Endothelial cell of umbilical vein (primary cell): Measurements from ENCODE around the gene CCIN.

Experiments
- CTCF ChIP-seq, 2 donors: IDR thresholded peaks; 1 replicate in 1 of 2; 2 replicates in 1 of 2; pipeline ENCODE4 v1.5.1; 2011; ENCODE audit warnings: low read length in 2 of 2, mild to moderate bottlenecking in 2 of 2, moderate library complexity in 2 of 2, control low read depth in 1 of 2, inconsistent platforms in 1 of 2, low read depth in 1 of 2; ENCODE audit not compliant: insufficient read depth in 1 of 2; ENCODE audit errors: extremely low read depth in 1 of 2
- EZH2 ChIP-seq: IDR thresholded peaks from 2 replicates; pipeline ENCODE4 v1.6.1; 2012; ENCODE audit warnings: borderline replicate concordance, low read depth, mild to moderate bottlenecking, moderate library complexity, low read length, inconsistent platforms; ENCODE audit not compliant: severe bottlenecking
- FOS ChIP-seq: IDR thresholded peaks from 2 replicates; pipeline ENCODE4 v1.6.1; 2011; ENCODE audit warnings: mild to moderate bottlenecking, low read length, moderate library complexity, borderline replicate concordance; ENCODE audit not compliant: insufficient read depth
- JUN ChIP-seq: IDR thresholded peaks from 2 replicates; pipeline ENCODE4 v1.6.1; 2011; ENCODE audit warnings: borderline replicate concordance, low read depth; ENCODE audit not compliant: insufficient read length, insufficient read depth
- MAX ChIP-seq: IDR thresholded peaks from 2 replicates; pipeline ENCODE4 v1.6.1; 2011; ENCODE audit not compliant: insufficient read depth, insufficient read length
- MYC ChIP-seq: IDR thresholded peaks from one replicate; pipeline ENCODE4 v1.6.1; 2011; ENCODE audit warnings: mild to moderate bottlenecking, low read depth, low read length
- POLR2A ChIP-seq: IDR thresholded peaks from 2 replicates; pipeline ENCODE4 v1.6.1; 2012; ENCODE audit warnings: low read depth, mild to moderate bottlenecking, control low read depth, low read length
- POLR2AphosphoS5 ChIP-seq: IDR thresholded peaks from 2 replicates; pipeline ENCODE4 v1.6.1; 2012; ENCODE audit warnings: low read depth, mild to moderate bottlenecking, control low read depth, low read length, moderate library complexity; ENCODE audit not compliant: insufficient read depth

DNA sequence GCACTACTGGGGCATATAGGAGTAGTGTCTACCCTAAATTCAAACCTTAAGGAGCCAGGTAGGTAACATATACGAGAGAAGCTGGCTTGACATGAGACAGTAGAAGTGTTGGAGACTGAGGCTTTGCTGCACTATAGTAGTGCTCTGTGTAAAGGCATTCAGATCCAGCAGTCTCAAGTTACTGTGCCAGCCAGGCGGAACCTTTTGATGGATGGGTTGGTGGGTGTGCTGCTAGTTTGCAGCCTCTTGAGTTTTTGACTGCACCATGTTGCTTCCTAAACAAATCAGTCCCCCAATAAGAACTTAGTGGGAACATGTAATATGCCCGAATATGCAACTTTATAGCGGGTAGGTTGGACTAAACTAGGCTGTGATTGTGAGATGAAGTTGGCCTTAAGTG lies 23.0 kb downstream of the CCIN start:
- TF ChIP-seq EZH2 (no peak), CTCF (IDR thresholded peaks at IDR 0.05; ENCODE audit: extremely low read depth in 1 of 2, insufficient read depth in 1 of 2, low read depth in 1 of 2, low read length in 2 of 2) (no peak), POLR2A (no peak), POLR2AphosphoS5 (no peak), MAX (no peak), JUN (no peak), FOS (no peak), MYC (no peak)
